ENCODE measurements around the gene RBMS1. TPM values are rescaled to one million over a fixed set of nuclear protein-coding genes. Genes with fewer than 3 reads are reported as not detected.

The RBMS1 gene
- total RNA-seq, 4 donors from 2014 or later: 68.1 to 83.4 (median 72.5) TPM

GRCh38 chr2:160515120-160515519, 21.5 kb upstream of the RBMS1 start:
- no peak for DNase-seq (ENCODE audit: low spot score in 2 of 2)
- Histone ChIP-seq H3K4me3 (no peak overlapping the region), H3K4me1 (peaks cover 0 to 11% (median 0%) of the 10 kb centered on the region in 4 donors), H3K36me3 (no peaks in the 10 kb centered on the region), H3K9me3 (no peaks in the 10 kb centered on the region), H3K27ac (no peak overlapping the region), H3K27me3 (no peaks in the 10 kb centered on the region)
- 77 to 97% methylated on average over 1 of the region's 1 CpG for whole genome bisulfite sequencing, 2 donors
- TF ChIP-seq POLR2A (IDR thresholded peaks at IDR 0.05) (no peak), EP300 (IDR thresholded peaks at IDR 0.05) (no peak)
- TF ChIP-seq, protein P1, sequence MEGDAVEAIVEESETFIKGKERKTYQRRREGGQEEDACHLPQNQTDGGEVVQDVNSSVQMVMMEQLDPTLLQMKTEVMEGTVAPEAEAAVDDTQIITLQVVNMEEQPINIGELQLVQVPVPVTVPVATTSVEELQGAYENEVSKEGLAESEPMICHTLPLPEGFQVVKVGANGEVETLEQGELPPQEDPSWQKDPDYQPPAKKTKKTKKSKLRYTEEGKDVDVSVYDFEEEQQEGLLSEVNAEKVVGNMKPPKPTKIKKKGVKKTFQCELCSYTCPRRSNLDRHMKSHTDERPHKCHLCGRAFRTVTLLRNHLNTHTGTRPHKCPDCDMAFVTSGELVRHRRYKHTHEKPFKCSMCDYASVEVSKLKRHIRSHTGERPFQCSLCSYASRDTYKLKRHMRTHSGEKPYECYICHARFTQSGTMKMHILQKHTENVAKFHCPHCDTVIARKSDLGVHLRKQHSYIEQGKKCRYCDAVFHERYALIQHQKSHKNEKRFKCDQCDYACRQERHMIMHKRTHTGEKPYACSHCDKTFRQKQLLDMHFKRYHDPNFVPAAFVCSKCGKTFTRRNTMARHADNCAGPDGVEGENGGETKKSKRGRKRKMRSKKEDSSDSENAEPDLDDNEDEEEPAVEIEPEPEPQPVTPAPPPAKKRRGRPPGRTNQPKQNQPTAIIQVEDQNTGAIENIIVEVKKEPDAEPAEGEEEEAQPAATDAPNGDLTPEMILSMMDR (IDR thresholded peaks at IDR 0.05): no peak

DNA sequence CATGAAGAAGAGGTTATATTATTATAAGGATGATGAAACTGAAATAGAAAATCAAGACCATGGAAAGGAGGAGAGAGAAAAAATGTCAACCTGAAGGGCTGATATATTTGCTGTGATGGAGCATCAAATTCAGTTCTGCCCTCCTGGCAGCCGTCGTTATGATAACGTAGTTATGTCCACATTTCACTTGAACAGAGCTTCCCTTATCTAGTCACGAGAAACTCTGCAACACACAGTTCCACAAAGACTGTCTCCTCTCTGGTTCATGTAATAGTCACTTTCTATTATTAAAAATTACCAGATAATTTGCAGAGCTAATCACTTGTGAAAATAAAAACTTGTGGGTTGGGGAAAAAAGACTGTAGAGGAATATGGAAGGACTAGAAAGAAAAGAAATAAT, 19.5 kb upstream of the RBMS1 start:
- H3K4me3 ChIP-seq: no peak overlapping the region
- no peak overlapping the region for H3K27ac ChIP-seq
- 84 to 85% methylated on average over 4 of the region's 4 CpGs for WGBS, 2 donors
- no peaks in the 10 kb centered on the region for H3K9me3 ChIP-seq
- H3K4me1 ChIP-seq: peaks cover 0 to 11% (median 0%) of the 10 kb centered on the region in 4 donors
- TF ChIP-seq EP300 (IDR thresholded peaks at IDR 0.05) (no peak), POLR2A (IDR thresholded peaks at IDR 0.05) (no peak)
- TF ChIP-seq, protein P1 (IDR thresholded peaks at IDR 0.05): no peak
- H3K36me3 ChIP-seq: no peaks in the 10 kb centered on the region
- DNase-seq (ENCODE audit: low spot score in 2 of 2): no peak
- no peaks in the 10 kb centered on the region for H3K27me3 ChIP-seq

- H3K36me3 ChIP-seq: no peaks in the 10 kb centered on the region
- DNase-seq (ENCODE audit: low spot score in 2 of 2): no peak
- TF ChIP-seq, protein P1 (IDR thresholded peaks at IDR 0.05): no peak
- TF ChIP-seq EP300 (IDR thresholded peaks at IDR 0.05): no peak
- no peak for TF ChIP-seq POLR2A (IDR thresholded peaks at IDR 0.05)
- H3K9me3 ChIP-seq: no peaks in the 10 kb centered on the region
- 84 to 92% methylated on average over 4 of the region's 4 CpGs for WGBS, 2 donors
- H3K27ac ChIP-seq: no peak overlapping the region
- no peak overlapping the region for H3K4me3 ChIP-seq
- peaks cover 0 to 8% (median 0%) of the 10 kb centered on the region in 4 donors for H3K4me1 ChIP-seq
- H3K27me3 ChIP-seq: no peaks in the 10 kb centered on the region
These were observed 18.9 kb upstream of the RBMS1 start for GRCh38 chr2:160512491-160512890.

- Histone ChIP-seq H3K27ac (no peak overlapping the region), H3K9me3 (no peaks in the 10 kb centered on the region), H3K4me3 (no peak overlapping the region), H3K4me1 (no peaks in the 10 kb centered on the region), H3K27me3 (no peaks in the 10 kb centered on the region), H3K36me3 (no peaks in the 10 kb centered on the region)
- DNase-seq (ENCODE audit: low spot score in 2 of 2): no peak
- TF ChIP-seq, protein P1 (IDR thresholded peaks at IDR 0.05): no peak
- no peak for TF ChIP-seq POLR2A (IDR thresholded peaks at IDR 0.05)
- no peak for TF ChIP-seq EP300 (IDR thresholded peaks at IDR 0.05)
- WGBS, 2 donors: 39 to 40% methylated on average over 2 of the region's 2 CpGs
These were observed 17.0 kb upstream of the RBMS1 start for GRCh38 chr2:160510617-160511016.

DNA sequence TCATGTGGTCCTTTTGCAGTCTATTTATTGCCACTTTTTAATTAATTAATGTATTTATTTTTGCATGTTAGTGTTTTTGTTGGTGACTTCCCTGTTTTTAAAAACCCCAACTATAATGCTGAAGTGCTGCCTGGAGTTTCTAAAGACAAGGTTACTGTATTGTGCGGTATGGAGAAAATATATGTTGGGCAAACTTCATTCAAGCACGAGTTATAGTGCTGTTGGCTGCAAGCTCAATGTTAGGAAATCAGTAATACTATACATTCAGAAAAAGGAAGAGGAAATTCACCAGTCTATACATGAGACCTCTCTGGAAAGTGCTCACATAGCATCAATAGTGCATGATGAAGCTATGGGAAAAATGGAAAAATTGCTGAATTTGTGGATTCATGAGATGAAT, 15.4 kb upstream of the RBMS1 start:
- Histone ChIP-seq H3K4me1 (no peaks in the 10 kb centered on the region), H3K36me3 (no peaks in the 10 kb centered on the region), H3K9me3 (no peaks in the 10 kb centered on the region), H3K4me3 (no peak overlapping the region), H3K27ac (no peak overlapping the region), H3K27me3 (no peaks in the 10 kb centered on the region)
- WGBS, 2 donors: 88 to 94% methylated on average over 2 of the region's 2 CpGs
- TF ChIP-seq, protein P1 (IDR thresholded peaks at IDR 0.05): no peak
- TF ChIP-seq EP300 (IDR thresholded peaks at IDR 0.05) (no peak), POLR2A (IDR thresholded peaks at IDR 0.05) (no peak)
- DNase-seq (ENCODE audit: low spot score in 2 of 2): no peak

Measured in tibial nerve (tissue), 4 donors.